Neural progenitor cell (in vitro differentiated cells): ENCODE data around the gene HTR6. TPM values are rescaled to one million over a fixed set of nuclear protein-coding genes. Genes with fewer than 3 reads are reported as not detected.
A peak's percentile ranks its signal among the peaks of the same experiment; 100 is the strongest.

ENCODE experiments used
- DNase-seq: peaks from one replicate; pipeline ENCODE4 v3.0.0-alpha.2; 2016; ENCODE audit warnings: low spot score
- H2AFZ ChIP-seq: fragments of 200-600 bp; sonication (generic); replicated peaks from 2 replicates; pipeline ENCODE4 v1.6.1; 2016; ENCODE audit warnings: antibody characterized with exemption
- H3F3A ChIP-seq: fragments of 200-600 bp; sonication (generic); 2 replicates; pipeline ENCODE4 v1.6.1; 2016; ENCODE audit warnings: antibody characterized with exemption, low read depth
- H3K27ac ChIP-seq: fragments of 200-600 bp; sonication (generic); 2 replicates; pipeline ENCODE4 v1.5.1; 2016; ENCODE audit warnings: mild to moderate bottlenecking
- H3K27me3 ChIP-seq: fragments of 200-600 bp; sonication (generic); 2 replicates; pipeline ENCODE4 v1.6.1; 2016; ENCODE audit warnings: mild to moderate bottlenecking, moderate library complexity
- H3K36me3 ChIP-seq: fragments of 200-600 bp; sonication (generic); 2 replicates; pipeline ENCODE4 v1.5.1; 2016
- H3K4me1 ChIP-seq: fragments of 200-600 bp; sonication (generic); 2 replicates; pipeline ENCODE4 v1.6.1; 2016; ENCODE audit warnings: mixed run types
- H3K4me2 ChIP-seq: fragments of 200-600 bp; sonication (generic); 2 replicates; pipeline ENCODE4 v1.6.1; 2016
- H3K4me3 ChIP-seq: fragments of 200-600 bp; sonication (generic); 2 replicates; pipeline ENCODE4 v1.5.1; 2016
- H3K79me2 ChIP-seq: fragments of 200-600 bp; sonication (generic); 2 replicates; pipeline ENCODE4 v1.6.1; 2016; ENCODE audit warnings: low read depth
- H3K9ac ChIP-seq: fragments of 200-600 bp; sonication (generic); 2 replicates; pipeline ENCODE4 v1.6.1; 2016
- H3K9me3 ChIP-seq: fragments of 200-600 bp; sonication (generic); 2 replicates; pipeline ENCODE4 v1.5.1; 2016; ENCODE audit warnings: low read depth
- H4K20me1 ChIP-seq: fragments of 200-600 bp; sonication (generic); 2 replicates; pipeline ENCODE4 v1.6.1; 2016; ENCODE audit warnings: low read depth
- H3K27ac Mint-ChIP-seq: 3 replicates; pipeline ENCODE4 v1.8.0; 2021; ENCODE audit warnings: mixed read lengths
- H3K27me3 Mint-ChIP-seq: 2 replicates; pipeline ENCODE4 v1.8.0; 2022; ENCODE audit warnings: low read depth, mild to moderate bottlenecking, inconsistent platforms, moderate library complexity, mixed read lengths; ENCODE audit not compliant: insufficient read depth
- H3K36me3 Mint-ChIP-seq: 3 replicates; pipeline ENCODE4 v1.8.0; 2021; ENCODE audit warnings: mixed read lengths
- H3K4me1 Mint-ChIP-seq: 3 replicates; pipeline ENCODE4 v1.8.0; 2021; ENCODE audit warnings: mixed read lengths
- H3K4me3 Mint-ChIP-seq: 3 replicates; pipeline ENCODE4 v1.8.0; 2021; ENCODE audit warnings: mild to moderate bottlenecking, moderate library complexity, mixed read lengths
- H3K9me3 Mint-ChIP-seq: 3 replicates; pipeline ENCODE4 v1.8.0; 2020; ENCODE audit warnings: mixed read lengths
- EZH2 ChIP-seq: fragments of 200-600 bp; sonication (generic); IDR thresholded peaks from 2 replicates; pipeline ENCODE4 v1.6.1; 2017; ENCODE audit warnings: antibody characterized with exemption, mild to moderate bottlenecking, moderate library complexity
- EZH2phosphoT487 ChIP-seq: fragments of 200-600 bp; sonication (generic); IDR thresholded peaks from 2 replicates; pipeline ENCODE4 v1.6.1; 2017; ENCODE audit warnings: antibody characterized with exemption
- total RNA-seq: library from RNA; depleted of rRNA; stranded (reverse); fragments of >200 nt; gene quantifications from 2 replicates; pipeline ENCODE4 v1.2.3, GENCODE V29; 2015; ENCODE audit warnings: low replicate concordance
- TF ChIP-seq, protein P1 (sequence below): fragments of 200-600 bp; sonication (generic); IDR thresholded peaks from 2 replicates; pipeline ENCODE4 v1.5.1; 2017; ENCODE audit warnings: antibody characterized with exemption, mild to moderate bottlenecking

The HTR6 gene
- total RNA-seq, 1 donor from 2014 or later, result not detected

DNA sequence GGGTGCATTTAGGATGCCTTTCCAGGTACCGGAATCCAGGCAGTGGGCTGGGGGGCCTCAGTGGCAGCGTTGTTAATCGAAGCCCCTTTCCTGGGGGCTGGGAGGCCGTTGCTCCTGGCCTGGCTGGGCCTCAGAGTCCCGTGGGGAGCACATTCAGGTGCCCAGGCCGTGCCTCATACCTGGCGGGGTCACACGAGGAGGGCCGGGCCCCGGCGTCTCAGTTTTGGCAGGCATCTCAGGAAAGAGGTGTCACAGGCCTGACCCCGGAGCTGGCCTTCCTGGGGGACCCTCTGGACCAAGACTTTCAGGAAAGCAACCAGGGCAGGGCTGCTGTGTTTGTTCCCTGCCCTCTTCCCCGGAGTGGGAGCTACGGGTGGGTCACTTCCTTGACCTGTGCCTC lies 16.4 kb upstream of the HTR6 start:
- no peaks in the 10 kb centered on the region for H3K9me3 Mint-ChIP-seq
- H3K36me3 Mint-ChIP-seq, result no peaks in the 10 kb centered on the region
- Histone ChIP-seq H3K4me2 (no peak overlapping the region), H3K79me2 (no peaks in the 10 kb centered on the region), H3K9ac (no peak overlapping the region), H3K4me1 (peaks cover 19% of the 10 kb centered on the region), H3K36me3 (no peaks in the 10 kb centered on the region), H3K4me3 (no peak overlapping the region), H3K9me3 (no peaks in the 10 kb centered on the region), H3K27me3 (peaks cover 42% of the 10 kb centered on the region), H4K20me1 (no peaks in the 10 kb centered on the region), H2AFZ (no peak overlapping the region), H3K27ac (no peak overlapping the region), H3F3A (peaks cover 25% of the 10 kb centered on the region)
- H3K4me3 Mint-ChIP-seq, result no peak overlapping the region
- H3K27me3 Mint-ChIP-seq, result peaks cover 16% of the 10 kb centered on the region
- no peak for DNase-seq
- TF ChIP-seq EZH2phosphoT487 (no peak), EZH2 (no peak)
- TF ChIP-seq, protein P1, sequence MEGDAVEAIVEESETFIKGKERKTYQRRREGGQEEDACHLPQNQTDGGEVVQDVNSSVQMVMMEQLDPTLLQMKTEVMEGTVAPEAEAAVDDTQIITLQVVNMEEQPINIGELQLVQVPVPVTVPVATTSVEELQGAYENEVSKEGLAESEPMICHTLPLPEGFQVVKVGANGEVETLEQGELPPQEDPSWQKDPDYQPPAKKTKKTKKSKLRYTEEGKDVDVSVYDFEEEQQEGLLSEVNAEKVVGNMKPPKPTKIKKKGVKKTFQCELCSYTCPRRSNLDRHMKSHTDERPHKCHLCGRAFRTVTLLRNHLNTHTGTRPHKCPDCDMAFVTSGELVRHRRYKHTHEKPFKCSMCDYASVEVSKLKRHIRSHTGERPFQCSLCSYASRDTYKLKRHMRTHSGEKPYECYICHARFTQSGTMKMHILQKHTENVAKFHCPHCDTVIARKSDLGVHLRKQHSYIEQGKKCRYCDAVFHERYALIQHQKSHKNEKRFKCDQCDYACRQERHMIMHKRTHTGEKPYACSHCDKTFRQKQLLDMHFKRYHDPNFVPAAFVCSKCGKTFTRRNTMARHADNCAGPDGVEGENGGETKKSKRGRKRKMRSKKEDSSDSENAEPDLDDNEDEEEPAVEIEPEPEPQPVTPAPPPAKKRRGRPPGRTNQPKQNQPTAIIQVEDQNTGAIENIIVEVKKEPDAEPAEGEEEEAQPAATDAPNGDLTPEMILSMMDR, result no peak
- peaks cover 19% of the 10 kb centered on the region for H3K4me1 Mint-ChIP-seq
- no peak overlapping the region for H3K27ac Mint-ChIP-seq

DNA sequence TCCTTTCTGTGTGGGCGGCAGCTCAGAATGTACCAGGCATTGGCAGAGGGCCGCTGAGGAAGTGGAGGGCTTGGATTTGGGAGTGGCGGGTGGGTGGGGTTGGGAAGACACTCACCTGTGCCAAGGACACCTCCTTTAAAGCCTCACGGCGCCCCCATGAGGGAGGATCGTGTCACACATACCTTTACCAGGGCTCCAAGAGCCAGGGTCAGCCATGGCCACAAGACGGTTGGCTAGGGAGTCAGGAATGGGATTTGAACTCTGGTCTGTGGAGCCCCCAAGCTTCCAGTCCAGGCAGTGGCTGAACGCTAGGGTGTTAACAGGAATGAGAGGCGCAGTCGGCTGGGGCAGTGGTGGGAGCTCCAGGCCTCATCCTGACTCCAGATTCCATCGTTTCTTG lies 16.0 kb upstream of the HTR6 start:
- Histone ChIP-seq H4K20me1 (no peaks in the 10 kb centered on the region), H3K79me2 (no peaks in the 10 kb centered on the region), H3K4me3 (no peak overlapping the region), H3K27me3 (peaks cover 38% of the 10 kb centered on the region), H3K4me2 (no peak overlapping the region), H2AFZ (no peak overlapping the region), H3K27ac (no peak overlapping the region), H3K9ac (no peak overlapping the region), H3K36me3 (no peaks in the 10 kb centered on the region), H3K9me3 (no peaks in the 10 kb centered on the region), H3F3A (peaks cover 21% of the 10 kb centered on the region), H3K4me1 (peaks cover 15% of the 10 kb centered on the region)
- H3K27ac Mint-ChIP-seq, result peak overlapping the region; percentile 53
- no peak for TF ChIP-seq EZH2
- TF ChIP-seq, protein P1, result peak; percentile 46
- no peak for TF ChIP-seq EZH2phosphoT487
- H3K36me3 Mint-ChIP-seq, result no peaks in the 10 kb centered on the region
- peaks cover 14% of the 10 kb centered on the region for H3K27me3 Mint-ChIP-seq
- no peaks in the 10 kb centered on the region for H3K9me3 Mint-ChIP-seq
- peaks cover 17% of the 10 kb centered on the region for H3K4me1 Mint-ChIP-seq
- H3K4me3 Mint-ChIP-seq, result no peak overlapping the region
- DNase-seq, result peak; percentile 64

DNA sequence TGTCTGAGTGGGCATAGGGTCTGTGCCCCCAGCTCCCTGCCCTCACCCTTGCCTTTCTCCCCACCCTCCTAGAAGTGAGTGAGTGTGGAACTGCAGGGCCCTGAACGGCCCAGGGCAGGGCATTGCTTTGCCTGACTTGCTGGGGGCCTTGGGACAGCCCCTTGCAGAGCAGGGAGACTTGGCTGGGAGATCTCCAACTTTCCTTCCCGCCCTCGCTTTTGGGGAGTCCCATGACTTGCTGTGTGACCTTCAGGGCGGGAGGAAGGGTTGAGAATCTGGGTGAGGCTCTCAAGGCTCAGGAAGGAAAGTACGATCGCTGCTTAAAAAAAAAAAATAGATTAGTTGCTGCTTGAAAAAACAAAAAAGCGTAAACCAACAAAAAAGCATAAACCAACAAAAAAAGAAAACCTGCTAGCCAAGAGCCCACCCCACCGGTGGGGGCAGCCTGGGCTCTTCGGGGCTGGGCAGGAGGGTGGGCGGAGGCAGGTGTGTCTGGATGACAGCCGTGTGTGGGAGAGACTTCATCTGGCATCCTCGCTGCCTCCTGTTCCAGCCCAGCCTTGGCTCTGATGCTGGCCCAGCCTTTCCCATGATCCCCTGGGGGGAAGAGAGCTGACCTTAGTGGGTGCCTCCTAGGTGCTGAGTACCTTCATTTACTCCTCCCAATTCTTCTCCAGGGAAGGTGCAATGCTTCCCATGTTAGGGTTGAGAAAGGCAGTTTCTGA lies 14.1 kb upstream of the HTR6 start:
- Histone ChIP-seq H3K4me3 (no peak overlapping the region), H4K20me1 (no peaks in the 10 kb centered on the region), H3K9ac (no peak overlapping the region), H3F3A (peaks cover 12% of the 10 kb centered on the region), H3K27ac (no peak overlapping the region), H3K4me1 (peaks cover 5% of the 10 kb centered on the region), H3K27me3 (peaks cover 19% of the 10 kb centered on the region), H3K36me3 (no peaks in the 10 kb centered on the region), H3K4me2 (peak overlapping the region; percentile 50), H3K79me2 (no peaks in the 10 kb centered on the region), H2AFZ (peak overlapping the region; percentile 64), H3K9me3 (no peaks in the 10 kb centered on the region)
- no peak overlapping the region for H3K27ac Mint-ChIP-seq
- no peak for DNase-seq
- no peak overlapping the region for H3K4me3 Mint-ChIP-seq
- H3K27me3 Mint-ChIP-seq, result peaks cover 11% of the 10 kb centered on the region
- TF ChIP-seq EZH2phosphoT487 (no peak), EZH2 (no peak)
- TF ChIP-seq, protein P1, result no peak
- H3K9me3 Mint-ChIP-seq, result no peaks in the 10 kb centered on the region
- H3K4me1 Mint-ChIP-seq, result peaks cover 18% of the 10 kb centered on the region
- H3K36me3 Mint-ChIP-seq, result no peaks in the 10 kb centered on the region
